IPS-NIHi7 (cell line): ENCODE measurements around the gene ME2.
"Not testable (repeated sequence)": the region's sequence is repeated elsewhere in the genome, so short reads cannot be mapped to it uniquely, and the experiment has no call there.

Experiments
- DNase-seq: peaks from one replicate; pipeline ENCODE4 v3.0.0; 2012; ENCODE audit warnings: mixed read lengths; ENCODE audit errors: extremely low spot score

ME2 gene

DNA sequence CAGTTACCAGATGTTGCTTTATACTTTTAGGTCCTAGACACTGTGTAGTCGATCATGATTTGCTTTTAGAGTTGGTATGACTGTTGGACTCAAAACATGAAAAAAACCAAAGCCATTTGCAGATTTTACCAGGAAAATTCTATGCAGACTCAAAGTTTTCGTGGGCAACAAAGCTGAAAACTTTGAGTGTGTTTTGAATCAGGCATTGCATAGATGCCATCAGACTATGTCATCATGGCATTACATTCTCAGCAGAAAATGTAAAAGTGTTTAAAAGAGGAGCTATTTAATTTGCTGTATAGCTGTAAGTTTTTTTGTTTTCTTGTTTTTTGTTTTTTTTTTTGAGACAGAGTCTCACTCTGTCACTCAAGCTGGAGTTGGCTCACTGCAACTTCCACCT lies 45.5 kb downstream of the ME2 start:
- no peak for DNase-seq

- no peak for DNase-seq
Measured at GRCh38 chr18:50926521-50926920, 47.6 kb downstream of the ME2 start.

GRCh38 chr18:50928551-50928950 lies 49.6 kb downstream of the ME2 start:
- no peak for DNase-seq

DNA sequence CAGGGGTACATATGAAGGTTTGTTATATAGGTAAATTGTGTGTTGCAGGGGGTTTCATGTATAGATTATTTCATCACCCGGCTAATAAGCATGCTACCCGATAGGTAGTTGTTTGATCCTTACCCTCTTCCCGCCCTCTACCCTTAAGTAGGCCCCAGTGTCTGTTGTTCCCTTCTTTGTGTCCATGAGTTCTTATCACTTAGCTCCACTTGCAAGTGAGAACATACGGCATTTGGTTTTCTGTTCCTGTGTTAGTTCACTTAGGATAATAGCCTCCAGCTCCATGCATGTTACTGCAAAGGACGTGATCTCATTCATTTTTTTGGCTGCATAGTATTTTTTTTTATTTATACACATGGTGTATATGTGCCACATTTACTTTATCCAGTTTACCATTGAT lies 54.8 kb downstream of the ME2 start:
- DNase-seq: no peak

GRCh38 chr18:50934545-50935211 lies 55.8 kb downstream of the ME2 start:
- no peak for DNase-seq

GRCh38 chr18:50935493-50936191 lies 56.7 kb downstream of the ME2 start:
- no peak for DNase-seq

- DNase-seq: no peak
Measured at GRCh38 chr18:50937183-50937582, 58.3 kb downstream of the ME2 start.

- no peak for DNase-seq
Measured at GRCh38 chr18:50938912-50939311, 60.0 kb downstream of the ME2 start.

DNA sequence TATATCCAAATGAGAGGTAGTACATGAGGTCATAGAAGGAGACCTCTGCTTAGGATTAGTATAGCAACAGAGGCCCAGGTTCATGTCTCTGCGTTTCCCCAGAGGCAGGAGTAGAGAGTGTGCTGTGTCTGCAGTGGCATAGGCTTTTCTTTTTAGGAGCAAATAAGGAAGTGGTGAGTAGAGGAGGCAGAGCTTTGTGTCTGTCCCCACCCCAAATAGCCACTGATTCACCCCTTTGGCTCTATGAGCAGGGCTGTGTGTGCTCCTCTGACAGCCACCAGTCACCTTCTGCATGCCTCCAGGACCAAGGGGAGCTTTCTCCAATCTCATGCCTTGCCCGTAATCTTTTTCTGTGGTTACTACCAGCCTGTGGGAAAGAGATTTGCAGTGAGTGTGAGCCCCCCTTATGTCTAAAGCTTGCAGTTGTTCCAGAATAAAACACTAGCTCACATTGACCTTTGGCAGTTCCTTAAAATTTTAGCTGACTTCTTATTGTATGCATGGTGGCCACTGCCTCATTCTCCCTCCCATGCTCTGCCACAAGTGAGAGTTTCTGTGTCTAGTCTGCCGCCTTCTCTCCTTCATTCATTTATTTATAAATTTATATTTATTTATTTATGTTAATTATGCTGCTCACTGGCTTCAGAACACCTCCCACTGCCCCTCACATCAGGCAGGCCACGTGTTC lies 65.5 kb downstream of the ME2 start:
- DNase-seq: no peak

DNA sequence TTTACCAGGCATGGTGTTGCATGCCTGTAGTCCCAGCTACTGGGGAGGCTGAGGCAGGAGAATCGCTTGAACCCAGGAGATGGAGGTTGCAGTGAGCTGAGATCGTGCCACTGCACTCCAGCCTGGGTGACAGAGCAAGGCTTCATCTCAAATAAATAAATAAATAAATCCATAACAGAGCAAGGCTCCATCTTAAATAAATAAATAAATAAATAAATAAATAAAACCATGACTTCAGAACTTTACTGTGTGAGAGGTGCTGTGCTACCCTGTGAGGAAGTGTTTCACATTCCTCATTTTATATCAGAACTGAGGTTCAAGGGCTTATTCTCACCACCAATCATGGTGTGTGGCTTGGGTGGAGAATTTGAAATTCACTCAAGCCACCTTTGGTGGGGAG lies 67.0 kb downstream of the ME2 start:
- not testable (repeated sequence) for DNase-seq

GRCh38 chr18:50947899-50948298 lies 69.0 kb downstream of the ME2 start:
- DNase-seq: no peak

- DNase-seq: no peak
Measured at GRCh38 chr18:50949185-50949584, 70.3 kb downstream of the ME2 start.

DNA sequence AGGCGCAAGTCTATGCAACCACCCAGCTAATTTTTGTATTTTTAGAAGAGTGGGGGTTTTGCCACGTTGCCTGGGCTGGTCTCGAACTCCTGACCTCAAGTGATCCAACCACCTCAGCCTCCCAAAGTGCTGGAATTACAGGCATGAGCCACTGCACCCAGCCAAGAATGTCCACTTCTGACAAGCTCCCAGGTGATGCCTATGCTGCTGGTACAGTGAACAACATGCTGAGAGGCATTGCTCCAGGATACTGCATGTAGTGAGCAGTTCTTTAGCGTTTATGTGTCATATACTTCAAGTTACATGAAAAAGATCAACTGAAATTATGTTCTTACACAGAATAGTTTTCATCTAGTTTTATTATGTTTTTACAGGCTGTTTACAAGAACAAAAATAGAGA lies 71.7 kb downstream of the ME2 start:
- DNase-seq: no peak

- DNase-seq: no peak
Measured at GRCh38 chr18:50953822-50954221, 74.9 kb downstream of the ME2 start.

DNA sequence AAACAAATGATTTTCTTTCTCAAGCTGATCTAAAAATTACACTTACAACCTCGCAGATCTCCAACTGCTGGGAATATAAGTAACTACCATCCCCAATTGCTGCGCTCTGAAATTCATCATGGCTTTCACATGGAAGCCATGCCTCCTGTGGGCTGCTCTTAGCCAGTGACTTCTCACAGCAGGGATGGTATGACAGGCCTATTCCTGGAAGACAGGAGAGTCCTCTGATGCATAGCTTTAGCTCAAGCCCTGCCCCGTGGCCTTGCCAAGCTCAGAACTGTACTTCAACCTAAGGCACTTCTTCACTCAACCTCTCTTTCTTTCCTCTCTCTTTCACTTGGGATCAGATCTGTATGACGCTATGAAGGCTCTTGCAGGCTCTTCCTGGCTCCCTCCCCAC lies 76.3 kb downstream of the ME2 start:
- peak; percentile 36 for DNase-seq

GRCh38 chr18:50956116-50956515 lies 77.2 kb downstream of the ME2 start:
- DNase-seq: no peak

GRCh38 chr18:50961974-50962373 lies 83.1 kb downstream of the ME2 start:
- DNase-seq: no peak

- DNase-seq: peak; percentile 89
Measured at GRCh38 chr18:50967714-50968661, 89.1 kb downstream of the ME2 start, which contains the start of gene ELAC1. Gene ELAC1, plus strand, starts transcription at chr18:50968040. Its CDS starts 6,365 bp downstream, at chr18:50974405.

- no peak for DNase-seq
Measured at GRCh38 chr18:50969448-50969847, 90.5 kb downstream of the ME2 start.

DNA sequence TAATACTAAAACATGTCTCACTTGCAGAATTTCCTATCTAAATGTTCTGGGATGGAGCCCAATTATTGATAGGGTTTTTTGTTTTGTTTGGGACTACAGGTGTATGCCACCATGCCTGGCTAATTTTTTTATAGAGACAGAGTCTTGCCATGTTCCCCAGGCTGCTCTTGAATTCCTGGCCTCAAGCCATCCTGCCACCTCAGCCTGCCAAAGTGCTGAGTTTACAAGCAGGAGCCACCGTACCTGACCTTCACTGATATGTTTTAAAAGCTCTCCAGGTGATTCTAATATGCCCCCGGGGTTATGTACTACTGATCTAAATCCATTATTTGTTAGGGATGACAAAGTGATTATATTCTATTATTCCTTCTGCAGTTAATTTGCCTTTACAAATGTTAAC lies 91.1 kb downstream of the ME2 start:
- no peak for DNase-seq

DNA sequence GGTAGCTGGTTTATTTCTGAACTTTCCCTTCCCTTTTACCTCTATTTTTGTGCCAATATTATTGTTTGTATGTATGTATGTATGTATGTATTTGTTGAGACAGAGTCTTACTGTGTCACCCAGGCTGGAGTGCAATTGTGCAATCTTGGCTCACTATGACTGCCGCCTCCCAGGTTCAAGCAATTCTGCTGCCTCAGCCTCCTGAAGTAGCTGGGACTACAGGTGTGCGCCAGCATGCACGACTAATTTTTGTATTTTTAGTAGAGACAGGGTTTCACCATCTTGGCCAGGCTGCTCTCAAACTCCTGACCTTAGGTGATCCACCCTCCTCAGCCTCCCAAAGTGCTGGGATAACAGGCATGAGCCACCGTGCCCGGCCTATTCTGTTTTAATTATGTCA lies 93.5 kb downstream of the ME2 start:
- DNase-seq: not testable (repeated sequence)
